ENCODE data around the gene EPS8L1.
A peak's percentile ranks its signal among the peaks of the same experiment; 100 is the strongest.

EPS8L1 gene

DNA sequence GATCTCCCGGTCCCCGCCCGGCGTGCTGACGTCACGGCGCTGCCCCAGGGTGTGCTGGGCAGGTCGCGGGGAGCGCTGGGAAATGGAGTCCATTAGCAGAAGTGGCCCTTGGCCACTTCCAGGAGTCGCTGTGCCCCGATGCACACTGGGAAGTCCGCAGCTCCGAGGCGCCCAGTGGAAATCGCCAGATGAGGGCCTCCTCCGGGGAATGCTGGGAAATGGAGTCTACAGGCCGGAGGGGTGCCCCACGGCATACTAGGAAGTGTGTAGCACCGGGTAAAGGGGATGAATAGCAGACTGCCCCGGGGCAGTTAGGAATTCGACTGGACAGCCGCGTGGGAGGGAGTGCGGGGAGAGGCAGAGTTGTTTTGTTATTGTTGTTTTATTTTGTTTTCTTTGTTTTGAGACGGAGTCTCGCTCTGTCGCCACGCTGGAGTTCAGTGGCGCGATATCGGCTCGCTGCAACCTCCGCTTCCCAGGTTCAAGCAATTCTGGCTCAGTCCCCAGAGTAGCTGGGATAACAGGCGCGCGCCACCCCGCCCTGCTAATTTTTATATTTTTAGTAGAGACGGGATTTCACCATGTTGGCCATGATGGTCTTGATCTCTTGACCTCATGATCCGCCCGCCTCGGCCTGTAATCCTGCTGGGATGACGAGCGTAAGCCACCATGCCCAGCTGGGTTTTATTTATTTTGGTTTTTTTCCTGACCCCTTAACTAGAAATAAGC lies 42.2 kb downstream of the EPS8L1 start:
- peak; percentile 98 for DNase-seq

DNA sequence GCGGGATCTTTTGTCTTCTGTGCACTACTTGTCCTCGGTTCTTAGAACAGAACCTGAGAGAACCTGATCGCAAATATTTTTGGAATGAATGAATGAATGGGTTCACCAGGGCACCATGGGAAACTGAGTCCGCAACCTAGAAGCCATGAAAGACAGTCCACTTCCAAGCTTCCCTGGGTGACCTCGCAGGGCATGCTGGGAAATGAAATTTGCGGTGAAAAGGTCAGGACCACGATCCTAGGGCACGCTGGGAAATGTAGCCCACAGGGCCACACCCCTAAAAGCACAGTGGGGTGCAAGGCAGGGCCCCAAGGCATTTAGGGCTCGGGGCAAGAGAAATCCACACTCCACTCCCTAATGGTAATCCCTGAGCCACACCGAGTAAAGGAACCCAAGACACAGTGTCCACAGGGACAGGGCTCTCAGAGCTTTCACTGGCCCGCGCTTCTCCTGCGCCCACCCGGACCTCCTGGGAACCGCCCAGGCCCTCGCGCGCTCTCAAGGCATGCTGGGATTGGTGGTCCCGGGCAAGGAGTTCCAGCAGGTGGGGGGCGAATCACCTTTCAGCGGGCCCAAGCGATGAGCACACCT lies 42.8 kb downstream of the EPS8L1 start:
- no peak for DNase-seq

DNA sequence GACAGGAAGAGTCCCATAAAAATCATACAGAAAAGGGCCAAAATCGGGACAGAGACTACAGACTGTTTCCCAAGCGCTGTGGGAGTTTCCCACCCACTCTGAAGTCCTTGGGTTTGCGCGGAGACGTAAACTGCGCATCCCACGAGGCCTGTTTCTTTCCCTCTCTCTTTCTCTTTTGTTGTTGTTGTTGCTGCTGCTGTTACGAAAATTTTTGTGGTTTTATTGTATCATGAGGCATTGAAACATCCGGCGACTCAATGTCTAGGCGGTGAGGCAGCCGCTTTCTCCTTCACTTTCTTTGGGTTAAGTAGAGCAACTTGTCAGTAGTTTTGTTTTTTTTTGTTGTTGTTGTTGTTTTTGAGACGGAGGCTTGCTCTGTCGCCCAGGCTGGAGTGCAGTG lies 43.4 kb downstream of the EPS8L1 start:
- DNase-seq = no peak

DNA sequence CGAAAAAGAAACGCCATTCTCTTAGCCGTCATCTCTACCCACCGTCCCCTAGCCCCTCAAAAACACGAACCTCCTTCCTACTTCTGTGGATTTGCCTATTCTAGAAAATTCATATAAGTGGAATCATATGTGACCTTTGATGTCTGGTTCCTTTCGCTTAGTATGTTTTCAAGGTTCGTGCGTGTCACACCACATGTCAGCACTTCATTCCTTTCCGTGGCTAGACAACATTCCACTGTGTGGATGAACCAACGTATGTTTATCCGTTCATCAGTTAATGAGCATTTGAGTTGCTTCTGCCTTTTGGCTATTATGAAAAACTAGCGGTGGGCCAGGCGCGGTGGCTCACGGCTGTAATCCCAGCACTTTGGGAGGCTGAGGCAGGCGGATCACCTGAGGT lies 55.8 kb downstream of the EPS8L1 start:
- DNase-seq = no peak

DNA sequence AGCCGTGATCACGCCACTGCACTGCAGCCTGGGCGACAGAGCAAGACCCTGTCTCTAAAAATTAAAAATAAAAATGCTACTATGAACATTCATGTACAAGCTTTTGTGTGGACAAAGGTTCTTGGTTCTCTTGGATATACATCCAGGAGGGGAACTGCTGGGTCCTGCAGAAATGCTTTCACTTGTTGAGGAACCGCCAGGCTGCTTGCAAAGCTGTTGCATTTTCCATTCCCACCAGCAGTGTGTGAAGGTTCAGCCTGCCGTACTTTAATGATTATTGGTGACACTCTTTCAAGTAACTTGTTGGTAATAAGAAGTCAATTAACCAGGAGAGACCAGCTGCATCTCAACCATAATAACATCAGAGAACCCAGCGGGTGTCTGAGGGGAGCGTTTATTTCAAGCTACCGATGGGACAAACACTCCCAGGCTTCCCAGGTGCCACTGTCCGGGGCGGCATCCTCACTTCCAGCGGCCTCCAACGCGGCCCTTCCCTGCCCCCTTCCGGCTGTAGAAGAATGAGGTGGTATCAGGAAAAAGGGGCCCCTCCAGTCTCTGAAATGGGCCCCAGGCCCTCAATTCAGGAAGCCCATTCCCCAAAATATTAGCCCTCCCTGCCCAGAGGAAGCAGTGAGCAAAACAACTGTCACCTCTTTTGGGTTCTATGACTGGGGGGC lies 56.9 kb downstream of the EPS8L1 start:
- no peak for DNase-seq

DNA sequence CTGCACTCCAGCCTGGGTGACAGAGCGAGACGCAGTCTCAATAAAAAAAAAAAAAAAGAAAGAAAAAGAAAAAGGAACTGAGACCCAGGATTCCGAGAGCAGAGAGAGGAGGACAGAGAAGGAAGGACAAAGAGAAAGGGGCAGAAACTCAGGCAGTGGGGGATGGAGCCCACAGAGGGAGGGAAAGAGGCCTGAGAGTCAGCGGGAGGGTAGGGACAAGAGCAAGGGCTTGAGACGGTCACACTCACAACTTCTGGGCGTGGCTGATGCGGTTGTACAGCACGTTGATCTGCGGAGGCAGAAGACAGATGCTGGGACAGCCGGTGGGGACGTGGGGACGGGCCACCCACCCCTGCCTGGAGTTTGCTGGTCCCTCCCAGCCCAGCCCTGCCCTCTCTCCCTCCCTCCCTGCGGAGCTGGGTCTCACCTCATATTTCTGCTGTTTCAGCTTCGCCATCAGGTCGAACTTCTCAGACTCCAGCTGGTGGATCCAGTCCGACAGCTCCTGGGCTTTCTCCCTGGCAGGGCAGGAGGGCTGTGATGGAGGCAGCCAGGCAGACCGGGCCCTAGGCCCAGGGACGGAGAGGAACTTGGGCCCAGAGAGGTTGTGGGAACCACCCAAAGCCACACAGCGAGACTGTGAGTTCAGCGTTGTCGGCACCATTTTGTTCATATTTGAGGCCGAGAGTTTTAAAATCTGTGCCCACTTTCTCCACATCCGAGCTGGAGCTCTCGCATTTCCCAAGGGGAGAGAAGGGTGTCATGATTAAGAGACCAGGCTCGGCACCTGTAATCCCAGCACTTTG lies 58.2 kb downstream of the EPS8L1 start:
- no peak for DNase-seq

DNA sequence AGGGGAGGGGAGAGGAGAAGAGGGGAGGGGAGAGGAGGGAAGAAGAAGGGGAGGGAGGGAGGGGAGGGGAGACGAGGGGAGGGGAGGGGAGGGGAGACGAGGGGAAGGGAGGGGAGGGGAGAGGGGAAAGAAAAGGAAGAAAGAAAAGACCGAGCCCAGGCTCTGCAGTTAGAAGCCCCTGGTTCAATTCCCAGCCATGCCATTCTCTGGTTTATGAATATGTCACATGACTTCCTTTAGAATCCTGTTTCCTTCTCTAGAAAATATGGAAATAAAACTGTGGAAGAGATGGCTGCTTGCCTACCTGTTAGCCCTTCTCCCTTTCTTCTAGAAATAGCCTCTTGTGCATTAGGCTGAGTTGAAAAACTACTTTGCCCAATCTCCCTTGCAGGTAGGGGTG lies 59.1 kb downstream of the EPS8L1 start:
- DNase-seq = no peak

DNA sequence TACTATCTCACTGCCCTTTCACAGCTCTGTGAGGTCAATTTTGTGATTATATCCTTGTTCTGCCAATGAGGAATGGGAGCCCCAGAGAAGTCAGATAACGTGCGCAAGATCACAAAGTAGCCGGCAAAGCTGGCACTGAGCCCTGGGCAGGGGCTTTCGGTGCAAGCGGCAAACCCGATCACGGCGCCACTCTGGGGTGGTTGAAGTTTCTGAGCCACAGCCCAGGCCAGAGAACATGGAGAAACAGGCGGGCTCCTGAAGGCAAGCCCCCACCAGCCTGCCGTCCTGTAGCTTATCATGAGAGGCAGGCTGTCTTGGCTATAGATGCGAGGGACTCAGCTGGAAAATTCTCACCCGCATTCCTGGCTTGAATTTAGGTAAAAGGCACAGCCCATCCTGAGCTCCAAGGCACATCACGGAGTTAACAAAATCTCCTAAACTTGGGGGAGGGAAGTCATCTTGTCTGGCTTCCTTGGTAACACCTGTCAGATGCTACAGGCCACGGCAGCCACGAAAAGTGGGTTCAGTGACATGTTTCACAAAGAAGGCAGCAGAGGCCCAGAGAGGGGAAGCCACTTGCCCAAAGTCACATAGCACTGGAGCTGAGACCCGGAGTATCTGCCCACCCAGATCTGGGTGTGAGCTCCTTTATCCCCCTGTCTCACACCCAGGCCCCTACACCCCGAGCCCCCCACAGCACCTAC lies 60.9 kb downstream of the EPS8L1 start:
- no peak for DNase-seq
